GM21423 (cell line): Measurements from ENCODE around the gene VSIG8.

ENCODE experiments used
- ATAC-seq: cut with Tn5 transposase; IDR thresholded peaks from one replicate; pipeline ENCODE4 v1.9.1; 2021; ENCODE audit warnings: mild to moderate bottlenecking, moderate library complexity; ENCODE audit not compliant: unreplicated experiment

Gene VSIG8

GRCh38 chr1:159889202-159889601 is 26.7 kb upstream of the VSIG8 start:
- ATAC-seq, result no peak

- ATAC-seq, result no peak
These were observed 21.8 kb upstream of the VSIG8 start for GRCh38 chr1:159884296-159884695.

- no peak for ATAC-seq
These were observed 20.7 kb upstream of the VSIG8 start for GRCh38 chr1:159883134-159883533.

GRCh38 chr1:159882527-159882862 is 20.0 kb upstream of the VSIG8 start:
- ATAC-seq, result no peak

- ATAC-seq, result no peak
These were observed 19.4 kb upstream of the VSIG8 start for GRCh38 chr1:159881622-159882526.

- ATAC-seq, result no peak
These were observed 18.0 kb upstream of the VSIG8 start for GRCh38 chr1:159880430-159880829.

GRCh38 chr1:159879977-159880376 is 17.5 kb upstream of the VSIG8 start:
- no peak for ATAC-seq

- no peak for ATAC-seq
These were observed 16.7 kb upstream of the VSIG8 start for GRCh38 chr1:159879136-159879535.

- ATAC-seq, result no peak
These were observed 15.4 kb upstream of the VSIG8 start for GRCh38 chr1:159877695-159878444.

- no peak for ATAC-seq
These were observed 11.2 kb upstream of the VSIG8 start for GRCh38 chr1:159873530-159874143.

GRCh38 chr1:159872891-159873290 is 10.4 kb upstream of the VSIG8 start:
- ATAC-seq, result no peak

- ATAC-seq, result no peak
These were observed 8.2 kb upstream of the VSIG8 start for GRCh38 chr1:159870704-159871103.

GRCh38 chr1:159869607-159870006 is 7.2 kb upstream of the VSIG8 start:
- no peak for ATAC-seq

GRCh38 chr1:159869173-159869572 is 6.7 kb upstream of the VSIG8 start:
- peak; percentile 63 for ATAC-seq

- peak; percentile 30 for ATAC-seq
These were observed 6.3 kb upstream of the VSIG8 start for GRCh38 chr1:159868766-159869165.

- no peak for ATAC-seq
These were observed 5.2 kb upstream of the VSIG8 start for GRCh38 chr1:159867664-159868026.

- no peak for ATAC-seq
These were observed 4.6 kb upstream of the VSIG8 start for GRCh38 chr1:159866905-159867663.

- no peak for ATAC-seq
These were observed 3.6 kb upstream of the VSIG8 start for GRCh38 chr1:159866066-159866465.

GRCh38 chr1:159864262-159864661 is 1.8 kb upstream of the VSIG8 start:
- no peak for ATAC-seq

- no peak for ATAC-seq
These were observed 426 bp downstream of the VSIG8 start for GRCh38 chr1:159862031-159862430.

GRCh38 chr1:159861218-159861617 is 1.2 kb downstream of the VSIG8 start:
- ATAC-seq, result no peak
